Coronary artery (tissue), 2 donors: ENCODE measurements around the gene CREBRF.
A peak's percentile ranks its signal among the peaks of the same experiment; 100 is the strongest.

Experiments used
- DNase-seq: peaks from one replicate; pipeline ENCODE4 v3.0.0-alpha.2; 2017; ENCODE audit warnings: low spot score
- H3K27ac ChIP-seq, 2 donors: fragments of 200-600 bp; sonication (generic); one replicate each; pipeline ENCODE4 v1.5.1; 2016 to 2019
- H3K4me3 ChIP-seq: fragments of 200-600 bp; sonication (generic); 2 replicates; pipeline ENCODE4 v1.5.1; 2016; ENCODE audit warnings: mild to moderate bottlenecking, moderate library complexity
- TF ChIP-seq, protein P1 (sequence below): fragments of 200-600 bp; sonication (generic); IDR thresholded peaks from one replicate; pipeline ENCODE4 v1.5.1; 2019; ENCODE audit warnings: antibody characterized with exemption

CREBRF gene

DNA sequence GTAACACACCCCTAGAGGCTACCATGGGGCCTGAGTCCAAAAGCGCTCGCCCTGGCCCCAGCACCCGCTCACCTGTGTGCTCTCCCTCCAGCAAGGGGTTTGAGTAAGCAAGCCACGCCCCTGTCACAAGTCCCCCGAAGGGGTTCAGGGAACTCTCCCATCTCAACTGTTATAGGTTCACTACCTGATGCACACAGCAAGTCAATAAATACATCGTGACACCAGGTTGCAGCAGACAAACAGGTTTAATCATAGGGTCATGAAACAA is 8.4 kb upstream of the CREBRF start:
- TF ChIP-seq, protein P1, sequence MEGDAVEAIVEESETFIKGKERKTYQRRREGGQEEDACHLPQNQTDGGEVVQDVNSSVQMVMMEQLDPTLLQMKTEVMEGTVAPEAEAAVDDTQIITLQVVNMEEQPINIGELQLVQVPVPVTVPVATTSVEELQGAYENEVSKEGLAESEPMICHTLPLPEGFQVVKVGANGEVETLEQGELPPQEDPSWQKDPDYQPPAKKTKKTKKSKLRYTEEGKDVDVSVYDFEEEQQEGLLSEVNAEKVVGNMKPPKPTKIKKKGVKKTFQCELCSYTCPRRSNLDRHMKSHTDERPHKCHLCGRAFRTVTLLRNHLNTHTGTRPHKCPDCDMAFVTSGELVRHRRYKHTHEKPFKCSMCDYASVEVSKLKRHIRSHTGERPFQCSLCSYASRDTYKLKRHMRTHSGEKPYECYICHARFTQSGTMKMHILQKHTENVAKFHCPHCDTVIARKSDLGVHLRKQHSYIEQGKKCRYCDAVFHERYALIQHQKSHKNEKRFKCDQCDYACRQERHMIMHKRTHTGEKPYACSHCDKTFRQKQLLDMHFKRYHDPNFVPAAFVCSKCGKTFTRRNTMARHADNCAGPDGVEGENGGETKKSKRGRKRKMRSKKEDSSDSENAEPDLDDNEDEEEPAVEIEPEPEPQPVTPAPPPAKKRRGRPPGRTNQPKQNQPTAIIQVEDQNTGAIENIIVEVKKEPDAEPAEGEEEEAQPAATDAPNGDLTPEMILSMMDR, result no peak
- Histone ChIP-seq H3K4me3 (no peak overlapping the region), H3K27ac (no peak overlapping the region)
- no peak for DNase-seq

DNA sequence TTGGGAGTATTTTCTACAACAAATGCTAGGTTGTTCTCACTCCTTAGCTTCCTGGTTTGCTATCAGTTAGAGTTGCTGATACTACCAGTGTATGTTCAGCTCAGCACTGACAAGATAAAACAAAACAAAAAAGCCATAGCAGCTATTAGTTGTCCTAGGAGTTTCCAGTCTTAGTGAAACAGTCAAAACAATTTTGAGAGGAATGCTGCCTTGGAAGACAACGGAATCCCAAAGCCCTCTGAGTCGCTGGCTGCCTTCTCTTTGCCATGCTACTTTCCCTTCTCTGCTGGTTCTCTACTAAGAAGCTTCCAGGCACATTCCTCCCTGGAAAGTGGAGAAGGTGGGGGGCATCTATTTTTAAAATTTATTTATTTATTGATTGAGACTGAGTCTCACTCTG is 5.4 kb upstream of the CREBRF start:
- H3K27ac ChIP-seq, result no peak overlapping the region
- peak overlapping the region; percentile 24 for H3K4me3 ChIP-seq
- no peak for DNase-seq
- TF ChIP-seq, protein P1, result no peak

DNA sequence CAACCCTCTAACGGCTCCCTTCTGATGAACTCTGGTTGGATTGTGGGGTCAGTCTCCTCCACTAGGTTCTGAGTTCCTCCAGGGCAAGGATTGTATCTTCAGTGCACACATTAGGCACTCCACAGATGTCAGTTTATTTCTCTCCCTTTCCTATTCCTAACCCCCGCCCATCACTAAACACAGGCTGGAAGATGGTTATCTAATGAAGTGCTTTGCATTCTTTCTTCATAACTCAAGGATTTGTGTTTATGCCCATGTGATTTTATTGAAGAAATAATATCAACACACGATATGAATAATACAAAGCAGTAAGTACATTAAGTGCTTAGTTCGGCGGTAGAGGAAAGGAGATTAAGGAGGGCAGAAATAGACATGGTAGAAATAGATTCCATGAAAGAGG is 4.4 kb upstream of the CREBRF start:
- Histone ChIP-seq H3K27ac (no peak overlapping the region), H3K4me3 (no peak overlapping the region)
- TF ChIP-seq, protein P1, result no peak

DNA sequence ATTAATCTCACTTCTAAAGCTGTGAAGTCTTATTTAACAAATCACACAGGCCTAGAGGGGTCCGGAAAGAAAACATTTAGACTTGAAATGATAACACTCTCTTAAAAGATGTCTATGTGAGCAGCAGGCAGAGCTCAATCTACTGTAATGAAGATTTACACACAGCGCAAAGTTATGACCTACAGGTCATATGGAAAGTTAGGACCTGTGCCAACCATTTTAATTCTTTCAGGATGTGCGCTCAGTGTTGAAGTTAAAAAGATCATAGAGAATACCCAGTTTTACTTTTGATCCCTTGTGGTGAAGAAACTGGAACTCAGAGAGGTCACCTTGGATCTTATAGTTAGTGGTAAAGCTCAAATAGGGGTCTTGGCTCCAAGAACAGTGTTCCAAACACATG is 3.1 kb upstream of the CREBRF start:
- TF ChIP-seq, protein P1, result no peak
- no peak for DNase-seq
- H3K27ac ChIP-seq, result no peak overlapping the region
- H3K4me3 ChIP-seq, result no peak overlapping the region

More for the DNA sequence above, 4.4 kb upstream of the CREBRF start:
- no peak for DNase-seq

DNA sequence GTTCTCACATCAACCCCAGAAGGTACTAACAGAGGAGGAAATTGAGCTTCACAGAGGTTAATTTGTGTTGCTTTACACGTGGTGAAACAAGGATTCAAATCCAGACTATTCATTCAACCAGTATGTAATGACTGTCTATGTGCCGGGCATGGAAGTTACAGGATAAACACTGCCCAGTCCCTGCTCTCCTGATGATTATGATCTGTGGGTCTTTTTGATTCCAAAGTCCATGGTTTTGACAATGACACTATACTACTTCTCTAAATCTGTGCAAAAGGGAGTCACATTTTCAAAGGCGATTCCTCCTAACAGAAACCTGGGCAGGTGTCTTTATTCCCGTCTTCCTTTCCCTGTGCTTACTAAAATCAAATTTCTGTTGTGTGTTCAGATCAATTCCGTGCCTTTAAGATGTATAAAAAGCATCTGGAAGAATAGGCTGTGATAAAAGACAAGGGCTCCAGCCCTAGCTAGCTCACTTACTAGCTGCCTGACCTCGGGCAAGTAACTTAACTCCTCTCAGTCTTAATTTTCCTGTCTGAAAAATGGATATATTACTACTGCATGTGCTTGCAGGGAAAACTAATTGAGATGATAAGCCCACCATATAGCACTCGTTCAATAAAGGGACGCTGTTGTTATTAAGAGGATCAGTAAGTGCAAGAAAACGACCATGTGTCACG is 970 bp upstream of the CREBRF start:
- DNase-seq, result no peak
- H3K4me3 ChIP-seq, result peak overlapping the region; percentile 100
- TF ChIP-seq, protein P1, result no peak
- H3K27ac ChIP-seq, result no peak overlapping the region

DNA sequence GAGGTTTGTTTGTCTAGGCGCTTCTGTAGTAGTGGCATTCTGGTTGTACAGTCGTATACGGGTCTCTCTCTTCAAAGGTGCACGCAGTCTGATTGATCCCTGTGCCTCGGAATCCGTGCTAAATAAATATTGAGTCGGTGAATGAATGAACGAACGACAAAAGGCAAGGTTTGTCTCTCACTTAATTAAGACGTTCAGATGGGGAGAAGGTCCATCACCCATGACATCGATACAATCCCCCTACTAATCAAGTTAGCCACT is 500 bp upstream of the CREBRF start:
- Histone ChIP-seq H3K27ac (peak overlapping the region in 1 of 2 donors; percentile 98), H3K4me3 (peak overlapping the region; percentile 100)
- no peak for DNase-seq
- TF ChIP-seq, protein P1, result no peak

DNA sequence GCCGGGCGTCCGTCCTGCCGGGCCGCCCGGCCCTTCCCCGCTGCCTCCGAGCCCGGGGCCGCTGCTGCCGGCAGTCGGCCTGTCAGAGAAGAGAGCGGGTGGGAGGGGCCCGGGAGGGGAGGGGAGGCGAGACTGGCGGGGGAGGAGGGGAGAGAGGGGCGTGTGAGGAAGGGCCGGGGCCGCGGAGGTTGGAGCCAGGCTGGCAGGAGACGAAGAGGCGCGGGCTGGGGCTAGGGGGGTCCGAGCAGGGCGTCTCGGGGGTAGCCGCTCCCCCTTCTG is 570 bp downstream of the CREBRF start:
- Histone ChIP-seq H3K4me3 (peak overlapping the region; percentile 100), H3K27ac (peak overlapping the region; percentile 98 to 100)
- no peak for DNase-seq
- TF ChIP-seq, protein P1, result no peak
